ENCODE measurements around the gene RASSF5. TPM values are rescaled to one million over a fixed set of nuclear protein-coding genes. Genes with fewer than 3 reads are reported as not detected.

RASSF5 gene
- total and polyA plus RNA-seq, 2 donors (not counting 1 experiment from before 2014, with no cell fraction given): 69.7 to 146 TPM

GRCh38 chr1:206563367-206564207 is 56.3 kb downstream of the RASSF5 start:
- POLR2A ChIA-PET: interaction anchor here (0.7 to 1.6 kb wide), 6 partner anchors 12 to 1117 kb away, joined by 3 to 9 read pairs (median 4); no protein-coding TSS in a partner anchor
- TF ChIP-seq EZH2 (IDR thresholded peaks at IDR 0.05; ENCODE audit: borderline replicate concordance, insufficient read depth, low read depth, low read length, poor library complexity, severe bottlenecking) (no peak), CTCF (IDR thresholded peaks at IDR 0.05) (no peak)

More at GRCh38 chr1:206563367-206564207, 56.3 kb downstream of the RASSF5 start:
- Histone ChIP-seq H3K27me3 (replicated peaks in 1 of 4; ENCODE audit: control extremely low read depth in 1 of 4, control insufficient read depth in 3 of 4, insufficient read depth in 4 of 4, low read length in 3 of 4) (no peaks in the 10 kb centered on the region), H3K4me3 (ENCODE audit: control extremely low read depth in 1 of 5, extremely low read depth in 1 of 5, insufficient read depth in 1 of 5, low read depth in 2 of 5, low read length in 4 of 5) (peak overlapping the region in 3 of 5 experiments; percentile 6 to 15 (median 11)), H3K9ac (ENCODE audit: low read length) (peak overlapping the region; percentile 34), H3K79me2 (ENCODE audit: control insufficient read depth, insufficient read depth, low read length) (peaks cover 100% of the 10 kb centered on the region), H2AFZ (ENCODE audit: insufficient read depth, low read depth, low read length, poor library complexity, severe bottlenecking) (no peak overlapping the region), H3K27ac (ENCODE audit: low read length in 2 of 2) (peak overlapping the region; percentile 60 to 77), H3K4me2 (replicated peaks; ENCODE audit: low read depth, low read length, poor library complexity, severe bottlenecking) (peak overlapping the region; percentile 74), H3K9me3 (ENCODE audit: control extremely low read depth in 1 of 3, control insufficient read depth in 2 of 3, insufficient read depth in 1 of 3, low read length in 2 of 3) (no peaks in the 10 kb centered on the region), H3K36me3 (replicated peaks in 1 of 2; ENCODE audit: control extremely low read depth in 1 of 2, control insufficient read depth in 1 of 2, extremely low read depth in 1 of 2, insufficient read depth in 2 of 2, low read length in 1 of 2) (peaks cover 2 to 86% of the 10 kb centered on the region in 2 experiments), H4K20me1 (ENCODE audit: control insufficient read depth, insufficient read depth, low read length, poor library complexity, severe bottlenecking) (peaks cover 60% of the 10 kb centered on the region), H3K4me1 (ENCODE audit: control insufficient read depth in 2 of 2, insufficient read depth in 2 of 2, low read length in 2 of 2) (peaks cover 86 to 98% of the 10 kb centered on the region in 2 donors)
- peaks cover 94% of the 10 kb centered on the region for H3K4me1 Mint-ChIP-seq
- ATAC-seq (ENCODE audit: low read depth) (no peak), DNase-seq (no peak)
- no peaks in the 10 kb centered on the region for H3K9me3 Mint-ChIP-seq (ENCODE audit: insufficient read depth)
- WGBS (ENCODE audit: insufficient coverage): 0% methylated on average over 1 of the region's 1 CpG
- no peaks in the 10 kb centered on the region for H3K27me3 Mint-ChIP-seq
- H3K4me3 Mint-ChIP-seq: peak overlapping the region; percentile 78
- intact Hi-C loops (cut with micrococcal nuclease): loop anchor here (1.0 to 5.0 kb wide), 3 partner anchors 12 to 66 kb away; no protein-coding TSS in a partner anchor
- CTCF ChIA-PET: interaction anchor here (0.7 to 29.7 kb wide), 5 partner anchors 9 to 100 kb away, joined by 3 to 1018 read pairs (median 4); no protein-coding TSS in a partner anchor
- peak overlapping the region; percentile 92 for H3K27ac Mint-ChIP-seq

All from B cell (primary cell).